NCI-H524 (cell line): ENCODE data around the gene SLC7A4.
"Not testable (repeated sequence)": the region's sequence is repeated elsewhere in the genome, so short reads cannot be mapped to it uniquely, and the experiment has no call there.

Experiments
- DNase-seq, 2 experiments: peaks; one replicate each; lab custom pipeline; 2025; lab: John Stamatoyannopoulos, UW

The SLC7A4 gene

GRCh38 chr22:21016644-21017420 is 15.5 kb downstream of the SLC7A4 start:
- DNase-seq = no peak

- peak in 1 of 2 experiments; percentile 57 for DNase-seq
Observed at GRCh38 chr22:21015466-21016006, 16.8 kb downstream of the SLC7A4 start.

GRCh38 chr22:21014726-21015465 is 17.5 kb downstream of the SLC7A4 start, which contains the start of gene P2RX6:
Gene P2RX6, plus strand, starts transcription at chr22:21015165. Its CDS starts 10 bp downstream, at chr22:21015175.
- DNase-seq = peak; percentile 73 to 81

GRCh38 chr22:21014202-21014725 is 18.1 kb downstream of the SLC7A4 start:
- DNase-seq = peak; percentile 97 to 99

GRCh38 chr22:21013657-21014201 is 18.6 kb downstream of the SLC7A4 start:
- no peak for DNase-seq

- DNase-seq = peak; percentile 93 to 96
Observed at GRCh38 chr22:21012446-21013407, 19.6 kb downstream of the SLC7A4 start.

GRCh38 chr22:21010426-21011113 is 21.8 kb downstream of the SLC7A4 start:
- no peak for DNase-seq

- no peak for DNase-seq
Observed at GRCh38 chr22:21009638-21010425, 22.5 kb downstream of the SLC7A4 start.

GRCh38 chr22:21009208-21009607 is 23.2 kb downstream of the SLC7A4 start:
- not testable (repeated sequence) for DNase-seq

- peak in 1 of 2 experiments; percentile 40 for DNase-seq
Observed at GRCh38 chr22:21003782-21004181, 28.6 kb downstream of the SLC7A4 start.

- peak; percentile 93 to 96 for DNase-seq
Observed at GRCh38 chr22:21001601-21002325, 30.6 kb downstream of the SLC7A4 start, which contains the start of gene THAP7. Gene THAP7, minus strand, starts transcription at chr22:21002118. Its CDS starts 207 bp downstream, at chr22:21001911.

GRCh38 chr22:21000987-21001600 is 31.3 kb downstream of the SLC7A4 start:
- DNase-seq = no peak

- DNase-seq = no peak
Observed at GRCh38 chr22:21000207-21000986, 32.0 kb downstream of the SLC7A4 start.

- DNase-seq = no peak
Observed at GRCh38 chr22:20999350-21000206, 32.8 kb downstream of the SLC7A4 start.

GRCh38 chr22:20998411-20999336 is 33.7 kb downstream of the SLC7A4 start:
- no peak for DNase-seq
